SK-N-DZ (cell line): Measurements from ENCODE around the gene SBK3.

Experiments used
- DNase-seq: peaks from one replicate; pipeline ENCODE4 v3.0.0-alpha.2; 2015; ENCODE audit warnings: low spot score

SBK3 gene

DNA sequence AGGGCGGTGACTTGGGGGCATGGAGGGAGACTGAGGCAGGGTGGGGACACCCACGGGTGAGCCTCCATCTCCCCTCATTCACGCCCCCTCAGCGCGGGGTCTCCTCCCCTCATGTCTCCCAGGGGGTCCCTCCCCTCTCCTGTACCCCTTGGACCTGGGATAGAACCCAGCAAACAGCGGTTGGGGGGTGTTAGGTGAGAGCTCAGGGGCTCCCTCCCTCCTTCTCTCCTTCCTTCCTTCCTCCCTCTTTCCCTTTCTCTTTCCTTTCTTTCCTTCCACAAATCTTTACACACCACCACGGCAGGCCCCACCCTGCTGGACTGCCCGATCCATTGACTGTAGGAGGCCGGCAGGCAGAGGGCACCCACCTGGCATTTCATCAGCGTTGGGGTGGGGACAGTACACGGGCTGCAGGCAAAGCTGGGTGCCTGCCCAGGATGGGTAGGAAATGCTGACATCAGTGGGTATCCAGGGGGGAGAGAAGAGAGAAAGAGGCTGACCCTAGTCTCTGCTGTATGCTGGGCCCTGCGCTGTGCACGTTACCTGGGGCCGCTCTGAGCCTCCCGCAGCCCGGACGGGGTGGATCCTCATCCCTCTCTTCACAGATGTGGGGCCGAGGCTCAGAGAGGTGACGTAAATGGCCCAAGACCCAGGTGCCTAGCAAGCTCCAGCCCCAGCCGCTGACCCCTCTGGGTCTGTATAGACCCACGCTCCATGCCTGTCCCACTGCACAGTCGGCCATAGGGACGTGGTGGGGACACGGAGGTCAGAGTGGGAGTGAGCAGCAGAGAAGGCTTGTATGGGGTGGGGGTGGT lies 53.6 kb downstream of the SBK3 start:
- DNase-seq, result no peak
